Fibroblast of lung (primary cell): ENCODE data around the gene SLC24A3. TPM values are rescaled to one million over a fixed set of nuclear protein-coding genes. Genes with fewer than 3 reads are reported as not detected.
A peak's percentile ranks its signal among the peaks of the same experiment; 100 is the strongest.

Experiments used
- DNase-seq, 2 donors: peaks; one replicate each; pipeline versions ENCODE4 v3.0.0 to v3.0.0-alpha.2; 2010; ENCODE audit warnings: low read depth in 2 of 2
- H2AFZ ChIP-seq: 2 replicates; pipeline ENCODE4 v1.5.1; 2012; ENCODE audit warnings: low read length, control low read depth, inconsistent platforms
- H3K27ac ChIP-seq: 2 replicates; pipeline ENCODE4 v1.5.1; 2011; ENCODE audit warnings: low read length, control low read depth; ENCODE audit not compliant: insufficient read depth
- H3K27me3 ChIP-seq: 2 replicates; pipeline ENCODE4 v1.5.1; 2011; ENCODE audit warnings: mild to moderate bottlenecking, low read length; ENCODE audit not compliant: control insufficient read depth, insufficient read depth
- H3K36me3 ChIP-seq: 2 replicates; pipeline ENCODE4 v1.5.1; 2011; ENCODE audit warnings: low read length; ENCODE audit not compliant: control insufficient read depth, insufficient read depth
- H3K4me1 ChIP-seq: 2 replicates; pipeline ENCODE4 v1.5.1; 2011; ENCODE audit warnings: low read length; ENCODE audit not compliant: control insufficient read depth, insufficient read depth; ENCODE audit errors: extremely low read depth
- H3K4me2 ChIP-seq: 2 replicates; pipeline ENCODE4 v1.5.1; 2011; ENCODE audit warnings: low read length, control low read depth; ENCODE audit not compliant: insufficient read depth; ENCODE audit errors: extremely low read depth
- H3K4me3 ChIP-seq, 4 experiments: fragments of 200-600 bp in 1 of 4; sonication (generic) in 1 of 4; replicated peaks in 1 of 4; 2 replicates each; pipeline ENCODE4 v1.5.1; 2011 to 2016; ENCODE audit warnings: low read length in 4 of 4, low read depth in 3 of 4, mild to moderate bottlenecking in 3 of 4, control low read depth in 2 of 4, inconsistent platforms in 1 of 4, mixed read lengths in 1 of 4; ENCODE audit not compliant: insufficient read depth in 1 of 4; ENCODE audit errors: control extremely low read depth in 1 of 4
- H3K79me2 ChIP-seq: 2 replicates; pipeline ENCODE4 v1.5.1; 2012; ENCODE audit warnings: mild to moderate bottlenecking, low read length, inconsistent platforms; ENCODE audit not compliant: control insufficient read depth, insufficient read depth
- H3K9ac ChIP-seq: 2 replicates; pipeline ENCODE4 v1.5.1; 2011; ENCODE audit warnings: mild to moderate bottlenecking, low read length, control low read depth; ENCODE audit not compliant: insufficient read depth
- H3K9me3 ChIP-seq: 2 replicates; pipeline ENCODE4 v1.5.1; 2012; ENCODE audit warnings: low read depth, low read length; ENCODE audit not compliant: control insufficient read depth, insufficient read depth
- H4K20me1 ChIP-seq: 2 replicates; pipeline ENCODE4 v1.5.1; 2011; ENCODE audit warnings: low read length; ENCODE audit not compliant: control insufficient read depth, insufficient read depth; ENCODE audit errors: extremely low read depth
- EZH2 ChIP-seq: IDR thresholded peaks from 2 replicates; pipeline ENCODE4 v1.5.1; 2012; ENCODE audit warnings: low read length, control low read depth, mild to moderate bottlenecking; ENCODE audit errors: missing control alignments
- polyA plus RNA-seq, 2 donors: library from polyadenylated mRNA; depleted of rRNA in 1 of 2; stranded (reverse) in 1 of 2; unstranded in 1 of 2; fragments of >200 nt; gene quantifications; 2 replicates each; pipeline ENCODE4 v1.2.1, GENCODE V29; 2011 to 2012; ENCODE audit warnings: missing spikeins in 1 of 2
- total RNA-seq: library from RNA; depleted of rRNA; stranded (reverse); fragments of >200 nt; gene quantifications from 2 replicates; pipeline ENCODE4 v1.2.1, GENCODE V29; 2014
- TF ChIP-seq, protein P1 (sequence below), 2 donors: IDR thresholded peaks in 1 of 2; conservative IDR thresholded peaks in 1 of 2; 1 replicate in 1 of 2; 2 replicates in 1 of 2; pipeline ENCODE4 v1.5.1; 2011 to 2012; ENCODE audit warnings: low read length in 2 of 2, control low read depth in 1 of 2, inconsistent platforms in 1 of 2, low read depth in 1 of 2, mild to moderate bottlenecking in 1 of 2

The SLC24A3 gene
- total and polyA plus RNA-seq, 2 donors (not counting 1 experiment from before 2014, with no cell fraction given), result 0.03 to 1.8 TPM

DNA sequence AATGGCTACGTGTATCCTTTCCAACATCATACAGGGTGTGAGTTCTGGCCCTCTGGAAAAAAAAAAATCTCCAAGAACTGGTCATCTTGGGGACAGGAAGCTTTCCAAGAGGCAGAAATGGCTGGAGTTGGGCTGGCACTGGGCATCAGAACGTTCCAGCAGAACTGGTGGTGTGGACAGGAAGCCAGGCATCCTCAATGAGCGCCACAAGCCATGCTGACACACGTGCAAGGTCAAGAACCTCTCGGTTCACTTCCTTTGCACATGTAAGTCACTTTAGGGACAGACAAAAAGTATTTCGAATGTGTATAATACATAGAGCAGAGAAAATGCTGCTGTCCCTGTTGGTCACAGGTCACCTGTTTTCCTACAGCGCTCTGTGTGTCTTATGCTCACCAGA lies 518.3 kb downstream of the SLC24A3 start:
- no peak overlapping the region for H2AFZ ChIP-seq
- no peak overlapping the region for H3K4me3 ChIP-seq
- H4K20me1 ChIP-seq, result no peaks in the 10 kb centered on the region
- no peak for TF ChIP-seq EZH2
- TF ChIP-seq, protein P1, sequence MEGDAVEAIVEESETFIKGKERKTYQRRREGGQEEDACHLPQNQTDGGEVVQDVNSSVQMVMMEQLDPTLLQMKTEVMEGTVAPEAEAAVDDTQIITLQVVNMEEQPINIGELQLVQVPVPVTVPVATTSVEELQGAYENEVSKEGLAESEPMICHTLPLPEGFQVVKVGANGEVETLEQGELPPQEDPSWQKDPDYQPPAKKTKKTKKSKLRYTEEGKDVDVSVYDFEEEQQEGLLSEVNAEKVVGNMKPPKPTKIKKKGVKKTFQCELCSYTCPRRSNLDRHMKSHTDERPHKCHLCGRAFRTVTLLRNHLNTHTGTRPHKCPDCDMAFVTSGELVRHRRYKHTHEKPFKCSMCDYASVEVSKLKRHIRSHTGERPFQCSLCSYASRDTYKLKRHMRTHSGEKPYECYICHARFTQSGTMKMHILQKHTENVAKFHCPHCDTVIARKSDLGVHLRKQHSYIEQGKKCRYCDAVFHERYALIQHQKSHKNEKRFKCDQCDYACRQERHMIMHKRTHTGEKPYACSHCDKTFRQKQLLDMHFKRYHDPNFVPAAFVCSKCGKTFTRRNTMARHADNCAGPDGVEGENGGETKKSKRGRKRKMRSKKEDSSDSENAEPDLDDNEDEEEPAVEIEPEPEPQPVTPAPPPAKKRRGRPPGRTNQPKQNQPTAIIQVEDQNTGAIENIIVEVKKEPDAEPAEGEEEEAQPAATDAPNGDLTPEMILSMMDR (conservative IDR thresholded peaks at IDR 0.05 in 1 of 2, IDR thresholded peaks at IDR 0.05 in 1 of 2; ENCODE audit: low read depth in 1 of 2, low read length in 2 of 2), result no peak
- no peaks in the 10 kb centered on the region for H3K79me2 ChIP-seq
- no peaks in the 10 kb centered on the region for H3K9me3 ChIP-seq
- H3K9ac ChIP-seq, result no peak overlapping the region
- no peak for DNase-seq
- no peaks in the 10 kb centered on the region for H3K27me3 ChIP-seq
- H3K4me2 ChIP-seq, result no peak overlapping the region
- H3K27ac ChIP-seq, result no peak overlapping the region
- no peaks in the 10 kb centered on the region for H3K36me3 ChIP-seq
- H3K4me1 ChIP-seq, result no peaks in the 10 kb centered on the region

DNA sequence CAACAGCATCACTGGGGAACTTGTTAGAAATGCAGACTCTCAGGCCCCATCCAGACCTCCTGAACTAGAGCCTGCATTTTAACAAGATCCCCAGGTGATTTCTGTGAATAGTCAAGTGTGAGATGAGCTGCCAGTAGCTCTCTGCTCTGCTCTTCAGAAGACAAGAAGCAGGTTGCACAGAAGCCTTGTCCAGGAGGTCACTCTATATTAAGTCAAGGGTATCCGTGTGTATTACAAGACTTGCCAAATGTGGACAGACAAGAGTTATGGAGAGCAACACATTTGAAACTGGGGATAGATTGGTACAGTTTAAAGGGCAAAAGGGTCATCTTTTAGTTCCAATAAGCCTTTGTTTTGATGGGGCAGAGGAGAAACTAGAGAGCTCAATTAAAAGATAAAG lies 522.4 kb downstream of the SLC24A3 start:
- Histone ChIP-seq H3K79me2 (no peaks in the 10 kb centered on the region), H3K4me2 (no peak overlapping the region), H2AFZ (no peak overlapping the region), H4K20me1 (no peaks in the 10 kb centered on the region), H3K27me3 (no peaks in the 10 kb centered on the region), H3K9ac (no peak overlapping the region), H3K4me3 (no peak overlapping the region), H3K27ac (no peak overlapping the region), H3K9me3 (no peaks in the 10 kb centered on the region), H3K36me3 (no peaks in the 10 kb centered on the region), H3K4me1 (no peaks in the 10 kb centered on the region)
- no peak for DNase-seq
- TF ChIP-seq, protein P1 (conservative IDR thresholded peaks at IDR 0.05 in 1 of 2, IDR thresholded peaks at IDR 0.05 in 1 of 2; ENCODE audit: low read depth in 1 of 2, low read length in 2 of 2), result no peak
- TF ChIP-seq EZH2, result no peak

DNA sequence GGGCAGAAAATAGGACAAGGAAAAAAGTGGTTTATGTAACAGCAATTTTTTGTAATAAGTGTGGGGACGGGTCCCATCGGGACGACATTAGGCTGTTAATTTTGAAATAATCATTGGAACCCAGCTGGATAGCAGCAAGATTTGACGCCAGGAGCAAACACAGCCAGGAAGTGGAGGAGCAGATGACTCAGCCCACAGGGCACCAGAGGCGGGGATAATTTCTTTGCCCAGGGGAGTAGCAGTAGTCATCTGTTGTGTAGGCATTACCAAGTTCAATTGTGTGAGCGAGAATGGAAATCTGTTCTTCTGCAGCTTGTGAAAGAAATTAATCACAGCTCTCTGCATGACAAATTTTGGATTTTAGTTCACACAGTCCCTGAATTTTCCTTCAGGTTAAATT lies 523.0 kb downstream of the SLC24A3 start:
- no peaks in the 10 kb centered on the region for H3K9me3 ChIP-seq
- no peak overlapping the region for H3K27ac ChIP-seq
- no peaks in the 10 kb centered on the region for H4K20me1 ChIP-seq
- H3K9ac ChIP-seq, result no peak overlapping the region
- no peak overlapping the region for H3K4me2 ChIP-seq
- H3K36me3 ChIP-seq, result no peaks in the 10 kb centered on the region
- TF ChIP-seq, protein P1 (conservative IDR thresholded peaks at IDR 0.05 in 1 of 2, IDR thresholded peaks at IDR 0.05 in 1 of 2; ENCODE audit: low read depth in 1 of 2, low read length in 2 of 2), result no peak
- TF ChIP-seq EZH2, result no peak
- peaks cover under 1% of the 10 kb centered on the region for H3K27me3 ChIP-seq
- DNase-seq, result peak; percentile 74 to 85
- no peaks in the 10 kb centered on the region for H3K4me1 ChIP-seq
- no peak overlapping the region for H2AFZ ChIP-seq
- H3K79me2 ChIP-seq, result no peaks in the 10 kb centered on the region
- no peak overlapping the region for H3K4me3 ChIP-seq
